VCaP (cell line): ENCODE data around the gene C2CD2.

Experiments used
- H3K27ac ChIP-seq: fragments of 450-650 bp; 2 replicates; pipeline ENCODE4 v1.5.1; 2017
- CTCF ChIP-seq: fragments of 450-650 bp; conservative IDR thresholded peaks from 2 replicates; pipeline ENCODE4 v1.5.1; 2017; ENCODE audit warnings: mild to moderate bottlenecking, moderate library complexity

Gene C2CD2

GRCh38 chr21:41878831-41879189, 75.0 kb downstream of the C2CD2 start:
- TF ChIP-seq CTCF = no peak
- H3K27ac ChIP-seq = peak overlapping the region; percentile 98

- no peak for TF ChIP-seq CTCF
- H3K27ac ChIP-seq = peak overlapping the region; percentile 98
Measured at GRCh38 chr21:41877901-41878830, 75.7 kb downstream of the C2CD2 start.

DNA sequence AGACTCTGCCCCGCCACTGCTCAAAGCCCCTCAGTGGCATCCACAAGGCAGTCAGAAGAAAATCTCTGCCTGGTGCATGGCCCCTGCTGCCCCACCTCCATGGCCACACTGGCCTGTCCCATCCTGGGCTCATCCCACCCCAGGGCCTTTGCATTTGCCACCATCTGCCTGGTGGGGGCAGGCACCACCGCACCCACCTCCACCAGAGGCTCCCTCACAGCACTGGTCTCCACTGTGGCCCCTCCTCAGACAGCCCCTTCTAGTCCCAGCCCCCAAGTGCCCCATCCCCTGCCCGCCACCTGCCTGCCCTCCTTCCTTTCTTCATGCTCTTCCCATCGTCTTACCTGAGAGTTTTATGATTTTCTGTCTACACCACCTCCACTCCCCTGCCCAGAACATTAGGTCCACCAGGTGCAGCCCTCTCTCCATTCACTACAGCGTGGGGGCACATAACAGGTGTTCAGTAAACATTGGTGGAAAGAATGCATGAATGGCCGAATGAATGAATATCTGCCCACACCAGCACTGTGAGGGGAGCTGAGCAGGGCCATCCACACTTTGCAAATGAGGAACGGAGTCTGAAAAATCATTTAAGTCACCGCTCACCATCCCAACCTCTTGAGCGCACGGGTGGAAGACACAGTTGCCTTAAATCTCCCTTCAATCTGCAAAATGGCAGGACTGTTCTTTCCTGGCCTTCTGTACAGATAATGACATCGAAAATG, 76.7 kb downstream of the C2CD2 start:
- H3K27ac ChIP-seq = peak overlapping the region; percentile 98; the same call in 1 of the 2 replicates
- no peak for TF ChIP-seq CTCF

DNA sequence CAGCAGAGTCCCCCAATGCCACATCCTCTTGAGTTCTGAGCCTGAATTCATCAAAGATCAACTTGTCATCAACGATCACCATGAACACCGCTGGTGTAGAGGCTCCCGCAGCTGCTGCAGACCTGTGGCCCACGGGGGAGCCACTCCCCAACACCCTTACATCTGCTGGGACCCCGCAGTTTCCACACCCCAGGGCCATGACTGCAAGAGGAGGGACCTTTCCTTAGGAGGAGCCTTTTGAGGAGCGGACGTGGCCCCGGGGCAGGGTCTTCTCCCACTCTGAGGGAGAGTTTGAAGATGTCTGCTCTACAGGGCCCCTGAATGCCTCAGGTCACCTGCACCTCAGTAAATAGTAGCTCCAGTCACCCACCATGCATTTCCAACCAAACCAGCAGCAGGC, 77.4 kb downstream of the C2CD2 start:
- H3K27ac ChIP-seq = no peak overlapping the region; the same call in 1 of the 2 replicates
- no peak for TF ChIP-seq CTCF

DNA sequence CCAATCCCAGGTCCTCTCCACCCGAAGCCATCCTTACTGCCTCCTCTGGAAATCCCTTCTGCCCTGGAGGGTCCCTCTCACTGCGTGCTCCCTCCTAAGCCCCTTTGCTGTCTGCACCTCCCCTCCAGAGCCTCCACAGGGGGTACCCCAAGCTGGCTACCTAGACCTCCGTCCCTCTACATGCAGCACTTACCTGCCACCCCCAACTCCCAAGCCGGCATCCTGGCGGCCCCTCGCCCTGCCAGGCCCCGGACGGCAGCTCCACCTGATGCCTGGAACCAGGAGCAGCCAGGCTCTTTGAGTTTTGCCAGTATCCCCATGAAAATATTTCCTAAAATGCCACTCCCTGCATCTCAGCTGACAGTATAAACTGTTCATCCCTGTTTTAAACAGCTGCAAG, 78.7 kb downstream of the C2CD2 start:
- no peak for TF ChIP-seq CTCF
- no peak overlapping the region for H3K27ac ChIP-seq

GRCh38 chr21:41874611-41875010, 79.2 kb downstream of the C2CD2 start:
- TF ChIP-seq CTCF = no peak
- no peak overlapping the region for H3K27ac ChIP-seq

DNA sequence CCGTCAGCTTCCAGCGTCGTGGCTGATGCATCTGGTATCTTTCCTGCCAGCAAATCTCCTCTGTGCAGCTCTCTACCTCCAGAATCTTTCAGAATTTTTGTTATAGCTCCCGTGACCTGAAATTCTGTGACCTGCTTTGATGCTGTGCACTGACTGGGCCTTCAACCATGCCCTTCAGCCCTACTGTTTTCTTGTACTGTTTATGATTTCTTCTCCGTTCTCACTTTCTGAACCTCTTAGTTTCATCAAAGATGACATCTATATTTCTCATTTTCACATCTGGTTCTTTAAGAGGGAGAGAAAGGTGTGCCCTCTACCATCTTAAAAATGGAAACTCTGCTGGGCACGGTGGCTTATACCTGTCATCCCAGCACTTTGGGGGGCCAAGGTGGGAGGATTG, 80.4 kb downstream of the C2CD2 start:
- H3K27ac ChIP-seq = no peak overlapping the region
- TF ChIP-seq CTCF = no peak
